ENCODE results near the gene RCAN1. TPM values are rescaled to one million over a fixed set of nuclear protein-coding genes. Genes with fewer than 3 reads are reported as not detected.

Gene RCAN1
- total and polyA plus RNA-seq, 2 of the 13 experiments (the other 11 are each of a cell fraction or from before 2014, with no cell fraction given): 9.4 to 34.1 TPM

- no peak for TF ChIP-seq BRCA1 (CRISPR knock-in tag; IDR thresholded peaks at IDR 0.05)
- TF ChIP-seq ZNF253 (CRISPR knock-in tag; IDR thresholded peaks at IDR 0.05; ENCODE audit: borderline replicate concordance): no peak
- no peak for TF ChIP-seq PAF1 (CRISPR knock-in tag; IDR thresholded peaks at IDR 0.05)
- TF ChIP-seq, protein P1, sequence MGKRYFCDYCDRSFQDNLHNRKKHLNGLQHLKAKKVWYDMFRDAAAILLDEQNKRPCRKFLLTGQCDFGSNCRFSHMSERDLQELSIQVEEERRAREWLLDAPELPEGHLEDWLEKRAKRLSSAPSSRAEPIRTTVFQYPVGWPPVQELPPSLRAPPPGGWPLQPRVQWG (CRISPR knock-in tag; IDR thresholded peaks at IDR 0.05; ENCODE audit: borderline replicate concordance, low read depth): no peak
- TF ChIP-seq ZBTB4 (CRISPR knock-in tag; IDR thresholded peaks at IDR 0.05; ENCODE audit: borderline replicate concordance): no peak
- TF ChIP-seq, protein P2, sequence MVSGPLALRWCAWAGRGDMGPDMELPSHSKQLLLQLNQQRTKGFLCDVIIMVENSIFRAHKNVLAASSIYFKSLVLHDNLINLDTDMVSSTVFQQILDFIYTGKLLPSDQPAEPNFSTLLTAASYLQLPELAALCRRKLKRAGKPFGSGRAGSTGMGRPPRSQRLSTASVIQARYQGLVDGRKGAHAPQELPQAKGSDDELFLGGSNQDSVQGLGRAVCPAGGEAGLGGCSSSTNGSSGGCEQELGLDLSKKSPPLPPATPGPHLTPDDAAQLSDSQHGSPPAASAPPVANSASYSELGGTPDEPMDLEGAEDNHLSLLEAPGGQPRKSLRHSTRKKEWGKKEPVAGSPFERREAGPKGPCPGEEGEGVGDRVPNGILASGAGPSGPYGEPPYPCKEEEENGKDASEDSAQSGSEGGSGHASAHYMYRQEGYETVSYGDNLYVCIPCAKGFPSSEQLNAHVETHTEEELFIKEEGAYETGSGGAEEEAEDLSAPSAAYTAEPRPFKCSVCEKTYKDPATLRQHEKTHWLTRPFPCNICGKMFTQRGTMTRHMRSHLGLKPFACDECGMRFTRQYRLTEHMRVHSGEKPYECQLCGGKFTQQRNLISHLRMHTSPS (CRISPR knock-in tag; IDR thresholded peaks at IDR 0.05; ENCODE audit: low read depth): no peak
- TF ChIP-seq HNRNPUL1 (IDR thresholded peaks at IDR 0.05; ENCODE audit: low read depth, low read length): no peak
- TF ChIP-seq RBAK (CRISPR knock-in tag; IDR thresholded peaks at IDR 0.05): no peak
- TF ChIP-seq, protein P3, sequence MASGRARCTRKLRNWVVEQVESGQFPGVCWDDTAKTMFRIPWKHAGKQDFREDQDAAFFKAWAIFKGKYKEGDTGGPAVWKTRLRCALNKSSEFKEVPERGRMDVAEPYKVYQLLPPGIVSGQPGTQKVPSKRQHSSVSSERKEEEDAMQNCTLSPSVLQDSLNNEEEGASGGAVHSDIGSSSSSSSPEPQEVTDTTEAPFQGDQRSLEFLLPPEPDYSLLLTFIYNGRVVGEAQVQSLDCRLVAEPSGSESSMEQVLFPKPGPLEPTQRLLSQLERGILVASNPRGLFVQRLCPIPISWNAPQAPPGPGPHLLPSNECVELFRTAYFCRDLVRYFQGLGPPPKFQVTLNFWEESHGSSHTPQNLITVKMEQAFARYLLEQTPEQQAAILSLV (CRISPR knock-in tag; IDR thresholded peaks at IDR 0.05; ENCODE audit: borderline replicate concordance): no peak
- TF ChIP-seq, protein P4, sequence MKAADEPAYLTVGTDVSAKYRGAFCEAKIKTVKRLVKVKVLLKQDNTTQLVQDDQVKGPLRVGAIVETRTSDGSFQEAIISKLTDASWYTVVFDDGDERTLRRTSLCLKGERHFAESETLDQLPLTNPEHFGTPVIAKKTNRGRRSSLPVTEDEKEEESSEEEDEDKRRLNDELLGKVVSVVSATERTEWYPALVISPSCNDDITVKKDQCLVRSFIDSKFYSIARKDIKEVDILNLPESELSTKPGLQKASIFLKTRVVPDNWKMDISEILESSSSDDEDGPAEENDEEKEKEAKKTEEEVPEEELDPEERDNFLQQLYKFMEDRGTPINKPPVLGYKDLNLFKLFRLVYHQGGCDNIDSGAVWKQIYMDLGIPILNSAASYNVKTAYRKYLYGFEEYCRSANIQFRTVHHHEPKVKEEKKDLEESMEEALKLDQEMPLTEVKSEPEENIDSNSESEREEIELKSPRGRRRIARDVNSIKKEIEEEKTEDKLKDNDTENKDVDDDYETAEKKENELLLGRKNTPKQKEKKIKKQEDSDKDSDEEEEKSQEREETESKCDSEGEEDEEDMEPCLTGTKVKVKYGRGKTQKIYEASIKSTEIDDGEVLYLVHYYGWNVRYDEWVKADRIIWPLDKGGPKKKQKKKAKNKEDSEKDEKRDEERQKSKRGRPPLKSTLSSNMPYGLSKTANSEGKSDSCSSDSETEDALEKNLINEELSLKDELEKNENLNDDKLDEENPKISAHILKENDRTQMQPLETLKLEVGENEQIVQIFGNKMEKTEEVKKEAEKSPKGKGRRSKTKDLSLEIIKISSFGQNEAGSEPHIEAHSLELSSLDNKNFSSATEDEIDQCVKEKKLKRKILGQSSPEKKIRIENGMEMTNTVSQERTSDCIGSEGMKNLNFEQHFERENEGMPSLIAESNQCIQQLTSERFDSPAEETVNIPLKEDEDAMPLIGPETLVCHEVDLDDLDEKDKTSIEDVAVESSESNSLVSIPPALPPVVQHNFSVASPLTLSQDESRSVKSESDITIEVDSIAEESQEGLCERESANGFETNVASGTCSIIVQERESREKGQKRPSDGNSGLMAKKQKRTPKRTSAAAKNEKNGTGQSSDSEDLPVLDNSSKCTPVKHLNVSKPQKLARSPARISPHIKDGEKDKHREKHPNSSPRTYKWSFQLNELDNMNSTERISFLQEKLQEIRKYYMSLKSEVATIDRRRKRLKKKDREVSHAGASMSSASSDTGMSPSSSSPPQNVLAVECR (CRISPR knock-in tag; IDR thresholded peaks at IDR 0.05; ENCODE audit: borderline replicate concordance): 0 out of 2 replicates have a peak, but pooled peaks have one; percentile 12
- TF ChIP-seq PHF8 (CRISPR knock-in tag; IDR thresholded peaks at IDR 0.05): no peak
- no peak for TF ChIP-seq FIP1L1 (IDR thresholded peaks at IDR 0.05; ENCODE audit: borderline replicate concordance, insufficient read depth, low read depth, low read length)
- TF ChIP-seq, protein P5, sequence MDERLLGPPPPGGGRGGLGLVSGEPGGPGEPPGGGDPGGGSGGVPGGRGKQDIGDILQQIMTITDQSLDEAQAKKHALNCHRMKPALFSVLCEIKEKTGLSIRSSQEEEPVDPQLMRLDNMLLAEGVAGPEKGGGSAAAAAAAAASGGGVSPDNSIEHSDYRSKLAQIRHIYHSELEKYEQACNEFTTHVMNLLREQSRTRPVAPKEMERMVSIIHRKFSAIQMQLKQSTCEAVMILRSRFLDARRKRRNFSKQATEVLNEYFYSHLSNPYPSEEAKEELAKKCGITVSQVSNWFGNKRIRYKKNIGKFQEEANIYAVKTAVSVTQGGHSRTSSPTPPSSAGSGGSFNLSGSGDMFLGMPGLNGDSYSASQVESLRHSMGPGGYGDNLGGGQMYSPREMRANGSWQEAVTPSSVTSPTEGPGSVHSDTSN (CRISPR knock-in tag; IDR thresholded peaks at IDR 0.05): no peak
- no peak for TF ChIP-seq ZNF891 (CRISPR knock-in tag; IDR thresholded peaks at IDR 0.05)
- no peak for TF ChIP-seq HES4 (CRISPR knock-in tag; IDR thresholded peaks at IDR 0.05; ENCODE audit: borderline replicate concordance)
- no peak for TF ChIP-seq ZNF501 (CRISPR knock-in tag; IDR thresholded peaks at IDR 0.05)
- TF ChIP-seq ELF1 (CRISPR knock-in tag; IDR thresholded peaks at IDR 0.05): no peak
- TF ChIP-seq IKZF1 (IDR thresholded peaks at IDR 0.05): no peak
- TF ChIP-seq TMF1 (CRISPR knock-in tag; IDR thresholded peaks at IDR 0.05; ENCODE audit: low read depth): no peak
Observed at GRCh38 chr21:34522284-34522683, 92.6 kb downstream of the RCAN1 start (continued).

Measured in HepG2 (cell line).